Transverse colon (tissue), 4 donors: ENCODE results near the gene ATXN7L3B. TPM values are rescaled to one million over a fixed set of nuclear protein-coding genes. Genes with fewer than 3 reads are reported as not detected.

Experiments
- DNase-seq: peaks from one replicate; pipeline ENCODE4 v3.0.0-alpha.2; 2019
- H3K27ac ChIP-seq, 4 donors: fragments of 200-600 bp; sonication (generic); 2 replicates each; pipeline ENCODE4 v1.5.1; 2016 to 2018; ENCODE audit warnings: inconsistent platforms in 4 of 4
- H3K27me3 ChIP-seq: fragments of 200-600 bp; sonication (generic); 2 replicates; pipeline ENCODE4 v1.5.1; 2017; ENCODE audit warnings: inconsistent platforms
- H3K36me3 ChIP-seq, 4 donors: fragments of 200-600 bp; sonication (generic); 2 replicates each; pipeline ENCODE4 v1.5.1; 2017 to 2019; ENCODE audit warnings: inconsistent platforms in 4 of 4
- H3K4me1 ChIP-seq, 4 donors: fragments of 200-600 bp; sonication (generic); 2 replicates each; pipeline ENCODE4 v1.5.1; 2017 to 2020; ENCODE audit warnings: inconsistent platforms in 4 of 4
- H3K4me3 ChIP-seq, 4 donors: fragments of 200-600 bp; sonication (generic); 1 replicate in 1 of 4; 2 replicates in 3 of 4; pipeline versions ENCODE4 v1.5.1 to v1.6.1; 2017 to 2019; ENCODE audit warnings: inconsistent platforms in 4 of 4
- H3K9me3 ChIP-seq, 2 donors: fragments of 200-600 bp; sonication (generic); 2 replicates each; pipeline ENCODE4 v1.5.1; 2017 to 2019; ENCODE audit warnings: inconsistent platforms in 2 of 2
- EP300 ChIP-seq: sonication (generic); formaldehyde crosslinking; IDR thresholded peaks from one replicate; pipeline ENCODE4 v1.6.1; 2017; ENCODE audit warnings: antibody characterized with exemption, low read depth
- POLR2A ChIP-seq: fragments of 450-650 bp; IDR thresholded peaks from one replicate; pipeline ENCODE4 v1.6.1; 2016; ENCODE audit warnings: antibody characterized with exemption, mild to moderate bottlenecking, moderate library complexity
- POLR2AphosphoS5 ChIP-seq, 3 donors: sonication (generic); formaldehyde crosslinking; IDR thresholded peaks; one replicate each; pipeline ENCODE4 v1.6.1; 2016; ENCODE audit warnings: antibody characterized with exemption in 3 of 3
- WGBS, 2 donors: methylation state at CpG; one replicate each; pipeline ENCODE4 v1.1.5; 2018; ENCODE audit warnings: low coverage in 1 of 2; 5-methylcytosine and 5-hydroxymethylcytosine counted together
- in situ Hi-C, 4 donors: fragments of 200-750 bp; cut with MboI; loops; one replicate each; pipeline versions ENCODE4 v1.15.0 to v1.15.1; 2017; ENCODE audit warnings: low sequenced_read_pairs in 3 of 4, low pct_ligation_motif_present in 1 of 4, low pct_unique_long_range_greater_than_20kb in 1 of 4
- intact Hi-C: fragments of 100-400 bp; cut with DNase I; formaldehyde crosslinking; loops from one replicate; pipeline ENCODE4 v1.15.1; 2023; ENCODE audit warnings: low total_unique reads
- total RNA-seq, 4 donors: library from RNA; depleted of rRNA; stranded (reverse); fragments of >200 nt; gene quantifications; one replicate each; pipeline ENCODE4 v1.1.0, GENCODE V29; 2016
- TF ChIP-seq, protein P1 (sequence below), 5 experiments: fragments of 200-600 bp in 3 of 5; fragments of 450-650 bp in 2 of 5; sonication (generic) in 3 of 5; IDR thresholded peaks; 1 replicate in 2 of 5; 2 replicates in 3 of 5; pipeline ENCODE4 v1.5.1; 2016 to 2017; ENCODE audit warnings: antibody characterized with exemption in 5 of 5, inconsistent platforms in 3 of 5, mild to moderate bottlenecking in 2 of 5, moderate library complexity in 1 of 5

ATXN7L3B gene
- total RNA-seq, 4 donors from 2014 or later = 7.9 to 23.6 (median 21.2) TPM

DNA sequence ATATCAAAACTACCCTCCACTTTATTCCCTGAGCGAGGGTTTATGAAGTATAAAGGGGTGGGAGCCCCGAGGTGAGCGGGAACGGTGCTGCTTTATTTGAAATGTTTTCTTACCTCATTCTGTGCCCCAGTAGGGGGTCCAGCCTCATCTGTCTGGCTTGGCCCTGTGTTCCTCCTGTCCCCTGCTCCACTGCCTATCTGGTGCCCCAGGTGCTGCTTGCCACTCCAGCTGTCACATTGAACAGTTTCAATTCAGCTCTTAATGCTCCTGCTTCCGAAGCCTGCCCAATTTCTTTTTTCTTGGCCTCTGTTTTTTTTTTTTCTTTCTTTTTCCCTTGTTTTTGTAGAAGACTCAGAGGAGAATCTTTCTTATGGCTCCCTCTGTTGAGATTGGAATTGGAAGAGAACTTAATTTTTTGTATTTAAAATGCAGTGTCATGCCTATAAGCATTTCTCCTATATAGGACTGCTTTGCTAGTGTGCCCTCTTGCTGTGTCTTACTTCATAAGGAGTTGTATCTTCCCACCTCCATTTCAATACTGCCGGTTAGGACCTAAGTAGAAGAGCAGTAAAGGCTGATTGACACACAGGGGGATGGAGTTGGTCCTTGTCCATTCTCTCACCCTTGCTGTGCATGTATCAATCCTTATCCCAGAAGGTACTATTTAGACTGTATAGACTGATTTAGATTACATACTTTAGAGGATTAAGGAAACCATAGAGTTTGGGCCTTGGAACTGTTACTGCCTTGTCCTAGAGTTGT is 2.3 kb downstream of the ATXN7L3B start:
- Histone ChIP-seq H3K4me1 (peaks cover 23 to 45% (median 28%) of the 10 kb centered on the region in 4 donors), H3K9me3 (no peaks in the 10 kb centered on the region), H3K27ac (peak overlapping the region in 1 of 4 donors; percentile 8), H3K27me3 (no peaks in the 10 kb centered on the region), H3K36me3 (no peaks in the 10 kb centered on the region), H3K4me3 (peak overlapping the region in 2 of 4 donors; percentile 69 to 89)
- 58 to 72% methylated on average over 6 of the region's 6 CpGs for WGBS, 2 donors
- TF ChIP-seq EP300 = no peak
- TF ChIP-seq POLR2AphosphoS5 (IDR thresholded peaks at IDR 0.05) = no peak
- intact Hi-C loops (no loop called here), in situ Hi-C loops (no loop called here)
- no peak for DNase-seq

DNA sequence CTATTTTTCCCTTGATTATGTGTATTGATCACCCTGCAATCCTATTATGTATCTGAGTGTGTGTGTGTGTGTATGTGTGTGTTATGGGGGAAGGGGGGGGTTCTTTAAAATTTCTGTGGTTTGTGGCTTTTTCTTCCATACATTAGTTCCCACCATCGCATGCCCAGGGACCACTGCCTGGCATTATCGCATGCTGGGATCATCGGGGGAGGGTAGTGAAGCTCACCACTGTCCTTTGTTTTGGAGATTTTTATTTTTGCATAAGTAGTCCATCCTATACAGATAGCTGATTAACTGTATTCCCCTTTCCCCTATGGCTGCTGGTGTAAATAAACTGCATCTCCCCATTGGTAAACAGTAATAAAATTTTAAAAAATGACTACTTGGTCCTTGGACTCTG is 3.4 kb downstream of the ATXN7L3B start:
- Histone ChIP-seq H3K9me3 (no peaks in the 10 kb centered on the region), H3K27ac (no peak overlapping the region), H3K4me3 (peak overlapping the region in 1 of 4 donors; percentile 89), H3K36me3 (no peaks in the 10 kb centered on the region), H3K4me1 (peaks cover 23 to 45% (median 28%) of the 10 kb centered on the region in 4 donors), H3K27me3 (no peaks in the 10 kb centered on the region)
- intact Hi-C loops = no loop called here
- in situ Hi-C loops = no loop called here
- DNase-seq = no peak
- 72% methylated on average over 3 of the region's 3 CpGs; no CpG with 5 or more reads in 1 of the 2 donors for WGBS, 2 donors
- TF ChIP-seq POLR2A (no peak), EP300 (no peak), POLR2AphosphoS5 (IDR thresholded peaks at IDR 0.05) (no peak)
- TF ChIP-seq, protein P1, sequence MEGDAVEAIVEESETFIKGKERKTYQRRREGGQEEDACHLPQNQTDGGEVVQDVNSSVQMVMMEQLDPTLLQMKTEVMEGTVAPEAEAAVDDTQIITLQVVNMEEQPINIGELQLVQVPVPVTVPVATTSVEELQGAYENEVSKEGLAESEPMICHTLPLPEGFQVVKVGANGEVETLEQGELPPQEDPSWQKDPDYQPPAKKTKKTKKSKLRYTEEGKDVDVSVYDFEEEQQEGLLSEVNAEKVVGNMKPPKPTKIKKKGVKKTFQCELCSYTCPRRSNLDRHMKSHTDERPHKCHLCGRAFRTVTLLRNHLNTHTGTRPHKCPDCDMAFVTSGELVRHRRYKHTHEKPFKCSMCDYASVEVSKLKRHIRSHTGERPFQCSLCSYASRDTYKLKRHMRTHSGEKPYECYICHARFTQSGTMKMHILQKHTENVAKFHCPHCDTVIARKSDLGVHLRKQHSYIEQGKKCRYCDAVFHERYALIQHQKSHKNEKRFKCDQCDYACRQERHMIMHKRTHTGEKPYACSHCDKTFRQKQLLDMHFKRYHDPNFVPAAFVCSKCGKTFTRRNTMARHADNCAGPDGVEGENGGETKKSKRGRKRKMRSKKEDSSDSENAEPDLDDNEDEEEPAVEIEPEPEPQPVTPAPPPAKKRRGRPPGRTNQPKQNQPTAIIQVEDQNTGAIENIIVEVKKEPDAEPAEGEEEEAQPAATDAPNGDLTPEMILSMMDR (IDR thresholded peaks at IDR 0.05) = no peak

DNA sequence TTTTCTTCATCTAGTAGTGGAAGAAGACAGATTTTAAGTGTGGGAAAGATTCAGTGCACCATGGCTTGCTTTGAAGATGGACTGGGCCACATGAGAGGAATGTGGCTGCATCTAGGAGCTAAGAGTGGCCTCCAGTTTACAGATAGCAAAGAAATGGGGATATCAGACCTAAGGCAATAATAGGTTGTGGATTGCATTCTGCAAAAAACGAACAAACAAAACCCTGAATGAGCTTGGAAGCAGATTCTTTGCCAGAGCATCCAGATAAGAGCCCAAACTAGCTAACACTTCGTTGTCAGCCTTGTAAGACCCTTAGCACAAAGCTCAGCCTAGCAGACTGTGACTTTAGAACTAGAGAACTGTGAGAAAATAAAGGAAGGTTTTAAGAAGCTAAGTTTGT is 9.6 kb downstream of the ATXN7L3B start:
- no peak for DNase-seq
- 80% methylated on average over 2 of the region's 2 CpGs; no CpG with 5 or more reads in 1 of the 2 donors for WGBS, 2 donors
- Histone ChIP-seq H3K4me1 (peaks cover 0 to 2% (median 0%) of the 10 kb centered on the region in 4 donors), H3K27me3 (no peaks in the 10 kb centered on the region), H3K9me3 (no peaks in the 10 kb centered on the region), H3K4me3 (no peak overlapping the region), H3K27ac (no peak overlapping the region), H3K36me3 (no peaks in the 10 kb centered on the region)
- TF ChIP-seq POLR2AphosphoS5 (IDR thresholded peaks at IDR 0.05) = no peak
- no peak for TF ChIP-seq POLR2A
- TF ChIP-seq EP300 = no peak
- TF ChIP-seq, protein P1 (IDR thresholded peaks at IDR 0.05) = no peak
- intact Hi-C loops = no loop called here
- in situ Hi-C loops = no loop called here

DNA sequence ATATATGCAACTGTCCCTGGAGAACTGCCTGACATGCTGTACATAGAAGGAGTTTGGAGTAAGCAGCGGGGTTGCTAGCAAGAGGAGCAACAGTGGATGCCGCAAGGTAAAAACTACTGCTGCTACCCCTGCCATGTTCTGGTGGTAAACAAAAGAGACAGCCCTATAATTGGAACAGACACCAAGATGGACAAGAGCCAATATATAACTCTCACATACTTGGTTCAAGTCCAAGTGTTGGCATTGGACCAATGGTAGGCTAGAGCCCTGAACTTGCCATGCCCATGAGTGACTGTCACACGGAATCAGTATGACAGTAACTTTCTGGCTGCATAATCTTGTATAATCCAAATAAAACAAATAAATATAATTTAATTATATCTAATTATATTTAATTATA is 13.7 kb downstream of the ATXN7L3B start:
- no peak overlapping the region for H3K4me3 ChIP-seq
- no peaks in the 10 kb centered on the region for H3K27me3 ChIP-seq
- no peaks in the 10 kb centered on the region for H3K4me1 ChIP-seq
- in situ Hi-C loops = no loop called here
- no peak overlapping the region for H3K27ac ChIP-seq
- no peak for TF ChIP-seq POLR2AphosphoS5 (IDR thresholded peaks at IDR 0.05)
- no peak for TF ChIP-seq POLR2A
- no peak for TF ChIP-seq EP300
- TF ChIP-seq, protein P1 (IDR thresholded peaks at IDR 0.05) = no peak
- intact Hi-C loops = no loop called here
- DNase-seq = no peak
- H3K36me3 ChIP-seq = no peaks in the 10 kb centered on the region
- 85 to 88% methylated on average over 1 to 3 of the region's 3 CpGs for WGBS, 2 donors
- no peaks in the 10 kb centered on the region for H3K9me3 ChIP-seq
